GM23248 (cell line): ENCODE data around the gene MTHFD1L. TPM values are rescaled to one million over a fixed set of nuclear protein-coding genes. Genes with fewer than 3 reads are reported as not detected.

Experiments used
- DNase-seq: peaks from one replicate; pipeline ENCODE4 v3.0.0-alpha.2; 2015
- H2AFZ ChIP-seq: fragments of 200-600 bp; sonication (generic); 2 replicates; pipeline ENCODE4 v1.6.1; 2016; ENCODE audit warnings: antibody characterized with exemption
- H3F3A ChIP-seq: fragments of 200-600 bp; sonication (generic); 2 replicates; pipeline ENCODE4 v1.6.1; 2016; ENCODE audit warnings: mild to moderate bottlenecking, antibody characterized with exemption, mixed run types; ENCODE audit not compliant: insufficient read depth
- H3K27ac ChIP-seq: fragments of 200-600 bp; sonication (generic); 2 replicates; pipeline ENCODE4 v1.5.1; 2016; ENCODE audit warnings: mild to moderate bottlenecking
- H3K27me3 ChIP-seq: fragments of 200-600 bp; sonication (generic); replicated peaks from 2 replicates; pipeline ENCODE4 v1.6.1; 2016; ENCODE audit warnings: mild to moderate bottlenecking; ENCODE audit not compliant: insufficient read depth
- H3K36me3 ChIP-seq: fragments of 200-600 bp; sonication (generic); 2 replicates; pipeline ENCODE4 v1.6.1; 2016; ENCODE audit warnings: low read depth, mild to moderate bottlenecking
- H3K4me1 ChIP-seq: fragments of 200-600 bp; sonication (generic); 2 replicates; pipeline ENCODE4 v1.6.1; 2016; ENCODE audit warnings: mild to moderate bottlenecking; ENCODE audit not compliant: insufficient read depth
- H3K4me2 ChIP-seq: fragments of 200-600 bp; sonication (generic); one replicate; pipeline ENCODE4 v1.6.1; 2016; ENCODE audit warnings: mild to moderate bottlenecking; ENCODE audit not compliant: unreplicated experiment
- H3K4me3 ChIP-seq: fragments of 200-600 bp; sonication (generic); 2 replicates; pipeline ENCODE4 v1.5.1; 2016; ENCODE audit warnings: mild to moderate bottlenecking
- H3K79me2 ChIP-seq: fragments of 200-600 bp; sonication (generic); 2 replicates; pipeline ENCODE4 v1.6.1; 2016; ENCODE audit warnings: mild to moderate bottlenecking; ENCODE audit not compliant: insufficient read depth
- H3K9ac ChIP-seq: fragments of 200-600 bp; sonication (generic); 2 replicates; pipeline ENCODE4 v1.6.1; 2016; ENCODE audit warnings: mild to moderate bottlenecking
- H3K9me2 ChIP-seq: fragments of 200-600 bp; sonication (generic); 2 replicates; pipeline ENCODE4 v1.6.1; 2016; ENCODE audit warnings: mixed run types, mild to moderate bottlenecking, moderate library complexity; ENCODE audit not compliant: insufficient read depth
- H3K9me3 ChIP-seq: fragments of 200-600 bp; sonication (generic); one replicate; pipeline ENCODE4 v1.6.1; 2017; ENCODE audit warnings: low read depth
- H4K20me1 ChIP-seq: fragments of 200-600 bp; sonication (generic); 2 replicates; pipeline ENCODE4 v1.6.0; 2016; ENCODE audit not compliant: insufficient read depth
- EZH2 ChIP-seq: fragments of 200-600 bp; sonication (generic); IDR thresholded peaks from 2 replicates; pipeline ENCODE4 v1.6.1; 2018; ENCODE audit warnings: antibody characterized with exemption, mild to moderate bottlenecking; ENCODE audit not compliant: insufficient read depth, poor library complexity, severe bottlenecking
- EZH2phosphoT487 ChIP-seq: fragments of 200-600 bp; sonication (generic); IDR thresholded peaks from 2 replicates; pipeline ENCODE4 v1.6.1; 2018; ENCODE audit warnings: antibody characterized with exemption, moderate library complexity, mild to moderate bottlenecking, low read depth; ENCODE audit not compliant: insufficient read depth
- WGBS, 2 experiments: methylation state at CpG; one replicate each; pipeline ENCODE4 v1.1.6; 2015 to 2017; ENCODE audit warnings: low lambda C conversion rate in 2 of 2, low coverage in 1 of 2; ENCODE audit errors: missing lambda C conversion rate in 2 of 2; 5-methylcytosine and 5-hydroxymethylcytosine counted together
- in situ Hi-C: fragments of 300-500 bp; cut with MboI; formaldehyde crosslinking; loops from 2 replicates; pipeline ENCODE4 v1.15.0; 2020
- polyA plus RNA-seq: library from polyadenylated mRNA; unstranded; fragments of >200 nt; fragmentation: Nextera tagmentation; extraction: Ambion mirVana; gene quantifications from 2 replicates; pipeline ENCODE4 v1.2.1, GENCODE V29; 2016
- total RNA-seq: library from RNA; depleted of rRNA; stranded (reverse); fragments of >200 nt; shearing (Covaris generic); gene quantifications from 2 replicates; pipeline ENCODE4 v1.2.3, GENCODE V29; 2014

MTHFD1L gene
- total and polyA plus RNA-seq, 2 experiments from 2014 or later: 57.6 to 99.6 TPM

- peak; percentile 91 for DNase-seq
- H3K27ac ChIP-seq: peak overlapping the region; percentile 92
- 0 out of 2 replicates have a peak, but pooled peaks cover 20% of the 10 kb centered on the region for H3K79me2 ChIP-seq
These were observed 67.5 kb downstream of the MTHFD1L start for GRCh38 chr6:150932996-150933395.

GRCh38 chr6:150934380-150934779 is 68.9 kb downstream of the MTHFD1L start:
- no peak overlapping the region for H3K4me2 ChIP-seq
- no peaks in the 10 kb centered on the region for H4K20me1 ChIP-seq
- DNase-seq: peak; percentile 85
- H3K27ac ChIP-seq: peak overlapping the region; percentile 92
- H3K9me3 ChIP-seq: no peaks in the 10 kb centered on the region
- in situ Hi-C loops: no loop called here
- H3K4me3 ChIP-seq: no peak overlapping the region
- peaks cover 53% of the 10 kb centered on the region for H3K36me3 ChIP-seq
- H3K4me1 ChIP-seq: peaks cover 54% of the 10 kb centered on the region
- TF ChIP-seq EZH2: no peak
- no peak for TF ChIP-seq EZH2phosphoT487
- WGBS, 2 experiments: 48 to 55% methylated on average over 4 of the region's 4 CpGs
- peak overlapping the region; percentile 58 for H3K9ac ChIP-seq
- no peak overlapping the region for H2AFZ ChIP-seq
- H3K27me3 ChIP-seq: no peaks in the 10 kb centered on the region
- peaks cover 50% of the 10 kb centered on the region for H3F3A ChIP-seq
- H3K79me2 ChIP-seq: 0 out of 2 replicates have a peak, but pooled peaks cover 20% of the 10 kb centered on the region
- H3K9me2 ChIP-seq: no peaks in the 10 kb centered on the region

More at GRCh38 chr6:150932996-150933395, 67.5 kb downstream of the MTHFD1L start:
- no peaks in the 10 kb centered on the region for H3K9me2 ChIP-seq
- no peaks in the 10 kb centered on the region for H4K20me1 ChIP-seq
- H3K27me3 ChIP-seq: no peaks in the 10 kb centered on the region
- in situ Hi-C loops: no loop called here
- peaks cover 45% of the 10 kb centered on the region for H3K36me3 ChIP-seq
- H3K4me2 ChIP-seq: peak overlapping the region; percentile 12
- no peak for TF ChIP-seq EZH2phosphoT487
- TF ChIP-seq EZH2: no peak
- peak overlapping the region; percentile 58 for H3K9ac ChIP-seq
- WGBS, 2 experiments: 4 to 9% methylated on average over 3 of the region's 3 CpGs
- H3K4me3 ChIP-seq: no peak overlapping the region
- no peak overlapping the region for H2AFZ ChIP-seq
- no peaks in the 10 kb centered on the region for H3K9me3 ChIP-seq
- peaks cover 59% of the 10 kb centered on the region for H3K4me1 ChIP-seq
- peaks cover 56% of the 10 kb centered on the region for H3F3A ChIP-seq

DNA sequence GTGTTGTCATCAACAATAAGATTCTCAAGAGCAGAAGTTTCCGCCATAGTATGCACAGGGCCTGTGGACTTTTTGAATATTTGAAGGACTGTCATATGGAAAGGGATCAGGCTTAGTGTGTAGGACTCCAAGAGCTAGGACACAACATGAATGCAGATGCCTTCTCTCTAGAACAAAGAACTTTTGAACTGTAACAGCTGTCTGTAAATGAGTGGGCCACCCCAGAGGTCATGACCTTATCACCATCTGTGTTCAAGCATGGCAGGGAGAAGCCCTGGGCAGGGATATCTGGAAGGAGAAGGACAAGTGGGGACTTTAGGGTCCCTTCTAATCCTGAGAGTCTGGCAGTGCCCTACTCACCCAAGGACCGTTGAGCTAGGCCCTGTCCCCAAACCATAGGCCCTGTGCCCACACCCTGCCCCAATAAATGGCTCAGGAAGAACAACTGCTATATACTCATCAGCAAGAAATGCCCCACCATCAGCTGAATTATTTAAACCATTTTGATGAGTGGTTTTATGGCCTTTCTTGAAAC is 70.6 kb downstream of the MTHFD1L start:
- no peak for DNase-seq
- H2AFZ ChIP-seq: no peak overlapping the region
- in situ Hi-C loops: no loop called here
- H3K4me3 ChIP-seq: no peak overlapping the region
- H3K79me2 ChIP-seq: 0 out of 2 replicates have a peak, but pooled peaks cover 20% of the 10 kb centered on the region
- no peaks in the 10 kb centered on the region for H3K9me3 ChIP-seq
- H3K4me1 ChIP-seq: peaks cover 42% of the 10 kb centered on the region
- no peaks in the 10 kb centered on the region for H4K20me1 ChIP-seq
- TF ChIP-seq EZH2phosphoT487 (no peak), EZH2 (no peak)
- no peak overlapping the region for H3K9ac ChIP-seq
- WGBS, 2 experiments: 97 to 98% methylated on average over 2 of the region's 2 CpGs
- H3K27ac ChIP-seq: no peak overlapping the region
- H3K9me2 ChIP-seq: no peaks in the 10 kb centered on the region
- no peak overlapping the region for H3K4me2 ChIP-seq
- H3K27me3 ChIP-seq: no peaks in the 10 kb centered on the region
- H3K36me3 ChIP-seq: peaks cover 52% of the 10 kb centered on the region
- peaks cover 38% of the 10 kb centered on the region for H3F3A ChIP-seq

GRCh38 chr6:150937132-150937906 is 71.8 kb downstream of the MTHFD1L start:
- in situ Hi-C loops: no loop called here
- no peak overlapping the region for H3K4me3 ChIP-seq
- H3K27ac ChIP-seq: no peak overlapping the region
- 96 to 97% methylated on average over 26 of the region's 26 CpGs for WGBS, 2 experiments
- H3K27me3 ChIP-seq: no peaks in the 10 kb centered on the region
- H3K79me2 ChIP-seq: 0 out of 2 replicates have a peak, but pooled peaks cover 20% of the 10 kb centered on the region
- H3F3A ChIP-seq: peaks cover 26% of the 10 kb centered on the region
- H3K4me1 ChIP-seq: peaks cover 33% of the 10 kb centered on the region
- no peak overlapping the region for H3K9ac ChIP-seq
- no peak for DNase-seq
- H3K9me3 ChIP-seq: no peaks in the 10 kb centered on the region
- no peak overlapping the region for H2AFZ ChIP-seq
- no peaks in the 10 kb centered on the region for H4K20me1 ChIP-seq
- no peak overlapping the region for H3K4me2 ChIP-seq
- peaks cover 55% of the 10 kb centered on the region for H3K36me3 ChIP-seq
- no peaks in the 10 kb centered on the region for H3K9me2 ChIP-seq
- TF ChIP-seq EZH2phosphoT487 (no peak), EZH2 (no peak)
